Ishikawa (cell line): ENCODE data around the gene PLAAT2.
A peak's percentile ranks its signal among the peaks of the same experiment; 100 is the strongest.

Experiments
- CEBPB ChIP-seq: IDR thresholded peaks from 2 replicates; pipeline ENCODE4 v1.6.1; 2012
- CREB1 ChIP-seq: IDR thresholded peaks from 2 replicates; pipeline ENCODE4 v1.6.1; 2012; ENCODE audit warnings: low read depth
- EGR1 ChIP-seq: IDR thresholded peaks from 2 replicates; pipeline ENCODE4 v1.6.1; 2012
- EP300 ChIP-seq: IDR thresholded peaks from 2 replicates; pipeline ENCODE4 v1.6.1; 2012; ENCODE audit warnings: borderline replicate concordance
- FOXM1 ChIP-seq: IDR thresholded peaks from 2 replicates; pipeline ENCODE4 v1.6.1; 2012; ENCODE audit warnings: low read depth, borderline replicate concordance
- NFIC ChIP-seq: IDR thresholded peaks from 2 replicates; pipeline ENCODE4 v1.6.1; 2012
- RAD21 ChIP-seq: IDR thresholded peaks from 2 replicates; pipeline ENCODE4 v1.6.1; 2012; ENCODE audit warnings: low read depth
- TAF1 ChIP-seq: IDR thresholded peaks from 2 replicates; pipeline ENCODE4 v1.6.1; 2012; ENCODE audit warnings: low read depth, mild to moderate bottlenecking
- TCF12 ChIP-seq: IDR thresholded peaks from 2 replicates; pipeline ENCODE4 v1.6.1; 2012; ENCODE audit warnings: low read depth
- TEAD4 ChIP-seq: IDR thresholded peaks from 2 replicates; pipeline ENCODE4 v1.6.1; 2012
- YY1 ChIP-seq: IDR thresholded peaks from 2 replicates; pipeline ENCODE4 v1.6.1; 2012; ENCODE audit warnings: low read depth
- ZBTB7A ChIP-seq: IDR thresholded peaks from 2 replicates; pipeline ENCODE4 v1.6.1; 2012; ENCODE audit warnings: low read depth
- TF ChIP-seq, protein P1 (sequence below): IDR thresholded peaks from 2 replicates; pipeline ENCODE4 v1.6.1; 2012
- TF ChIP-seq, protein P2 (sequence below): IDR thresholded peaks from 2 replicates; pipeline ENCODE4 v1.6.1; 2012
- TF ChIP-seq, protein P3 (sequence below): IDR thresholded peaks from 2 replicates; pipeline ENCODE4 v1.6.1; 2012; ENCODE audit warnings: low read depth, mild to moderate bottlenecking

PLAAT2 gene

DNA sequence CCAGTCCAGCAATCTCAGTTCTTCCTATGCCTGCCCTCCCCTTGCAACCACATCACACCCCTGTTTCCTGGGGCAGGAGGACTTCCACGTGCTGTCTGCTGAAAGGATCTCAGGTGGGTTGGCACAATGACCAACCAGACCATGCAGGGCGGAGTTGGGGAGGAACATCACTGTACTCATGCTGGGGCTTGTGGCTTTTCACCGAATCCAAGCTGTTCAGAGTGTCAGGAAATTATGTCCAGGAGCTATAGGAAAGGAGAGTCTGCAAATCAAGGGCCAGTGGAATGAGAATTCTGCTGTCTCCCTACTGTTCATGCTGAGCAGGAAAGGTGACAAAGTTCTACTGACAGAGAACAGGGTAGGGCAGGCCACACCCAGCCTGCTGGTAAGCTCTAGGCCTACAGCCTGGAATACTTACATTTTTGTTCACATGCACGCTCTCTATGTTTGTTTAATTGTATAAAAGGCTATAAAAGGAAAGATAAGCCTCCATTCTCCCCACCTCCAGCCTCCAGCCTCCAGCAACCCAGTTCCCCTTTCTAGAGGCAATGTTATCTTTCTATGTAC is 1.7 kb upstream of the PLAAT2 start:
- TF ChIP-seq, protein P1, sequence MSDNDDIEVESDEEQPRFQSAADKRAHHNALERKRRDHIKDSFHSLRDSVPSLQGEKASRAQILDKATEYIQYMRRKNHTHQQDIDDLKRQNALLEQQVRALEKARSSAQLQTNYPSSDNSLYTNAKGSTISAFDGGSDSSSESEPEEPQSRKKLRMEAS, result peak; percentile 36; the same call in 1 of the 2 replicates
- TF ChIP-seq YY1, result no peak

DNA sequence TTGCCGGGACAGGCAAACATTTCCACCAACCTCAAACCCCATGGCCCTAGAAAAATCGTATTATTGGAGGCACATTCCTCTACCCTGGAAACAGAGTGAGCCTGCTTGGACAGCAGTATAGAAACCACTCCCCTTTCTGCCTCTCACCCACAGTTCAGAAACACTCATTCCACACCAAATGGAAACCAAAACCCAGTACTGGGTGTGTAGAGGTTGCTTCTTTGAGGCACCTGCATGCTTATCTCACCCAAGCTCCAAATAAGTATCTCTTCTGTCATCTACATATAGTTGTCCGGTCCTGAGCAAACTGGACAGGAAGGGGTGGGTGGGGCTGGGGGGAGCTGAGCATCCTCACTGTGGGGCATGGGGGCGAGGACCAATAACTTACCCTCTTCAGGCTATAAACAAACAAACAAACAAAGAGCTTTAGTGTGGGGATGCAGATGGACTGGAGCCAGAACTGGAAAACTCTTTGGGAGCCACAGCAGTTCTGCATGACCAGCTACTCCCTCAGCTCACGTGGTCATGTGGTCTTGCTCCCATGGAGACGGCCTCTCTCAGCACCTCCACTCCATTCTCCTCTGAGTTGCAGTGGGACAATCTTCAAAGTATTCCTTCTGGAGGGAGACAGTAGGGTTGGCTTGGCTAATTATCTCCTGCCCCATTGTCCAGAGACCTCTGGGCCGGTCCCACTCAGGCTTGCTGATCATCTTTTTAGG is 1.0 kb upstream of the PLAAT2 start:
- TF ChIP-seq, protein P2, sequence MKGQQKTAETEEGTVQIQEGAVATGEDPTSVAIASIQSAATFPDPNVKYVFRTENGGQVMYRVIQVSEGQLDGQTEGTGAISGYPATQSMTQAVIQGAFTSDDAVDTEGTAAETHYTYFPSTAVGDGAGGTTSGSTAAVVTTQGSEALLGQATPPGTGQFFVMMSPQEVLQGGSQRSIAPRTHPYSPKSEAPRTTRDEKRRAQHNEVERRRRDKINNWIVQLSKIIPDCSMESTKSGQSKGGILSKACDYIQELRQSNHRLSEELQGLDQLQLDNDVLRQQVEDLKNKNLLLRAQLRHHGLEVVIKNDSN, result peak; percentile 91
- TF ChIP-seq YY1 (no peak), ZBTB7A (no peak)
- TF ChIP-seq, protein P3, sequence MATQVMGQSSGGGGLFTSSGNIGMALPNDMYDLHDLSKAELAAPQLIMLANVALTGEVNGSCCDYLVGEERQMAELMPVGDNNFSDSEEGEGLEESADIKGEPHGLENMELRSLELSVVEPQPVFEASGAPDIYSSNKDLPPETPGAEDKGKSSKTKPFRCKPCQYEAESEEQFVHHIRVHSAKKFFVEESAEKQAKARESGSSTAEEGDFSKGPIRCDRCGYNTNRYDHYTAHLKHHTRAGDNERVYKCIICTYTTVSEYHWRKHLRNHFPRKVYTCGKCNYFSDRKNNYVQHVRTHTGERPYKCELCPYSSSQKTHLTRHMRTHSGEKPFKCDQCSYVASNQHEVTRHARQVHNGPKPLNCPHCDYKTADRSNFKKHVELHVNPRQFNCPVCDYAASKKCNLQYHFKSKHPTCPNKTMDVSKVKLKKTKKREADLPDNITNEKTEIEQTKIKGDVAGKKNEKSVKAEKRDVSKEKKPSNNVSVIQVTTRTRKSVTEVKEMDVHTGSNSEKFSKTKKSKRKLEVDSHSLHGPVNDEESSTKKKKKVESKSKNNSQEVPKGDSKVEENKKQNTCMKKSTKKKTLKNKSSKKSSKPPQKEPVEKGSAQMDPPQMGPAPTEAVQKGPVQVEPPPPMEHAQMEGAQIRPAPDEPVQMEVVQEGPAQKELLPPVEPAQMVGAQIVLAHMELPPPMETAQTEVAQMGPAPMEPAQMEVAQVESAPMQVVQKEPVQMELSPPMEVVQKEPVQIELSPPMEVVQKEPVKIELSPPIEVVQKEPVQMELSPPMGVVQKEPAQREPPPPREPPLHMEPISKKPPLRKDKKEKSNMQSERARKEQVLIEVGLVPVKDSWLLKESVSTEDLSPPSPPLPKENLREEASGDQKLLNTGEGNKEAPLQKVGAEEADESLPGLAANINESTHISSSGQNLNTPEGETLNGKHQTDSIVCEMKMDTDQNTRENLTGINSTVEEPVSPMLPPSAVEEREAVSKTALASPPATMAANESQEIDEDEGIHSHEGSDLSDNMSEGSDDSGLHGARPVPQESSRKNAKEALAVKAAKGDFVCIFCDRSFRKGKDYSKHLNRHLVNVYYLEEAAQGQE, result no peak

DNA sequence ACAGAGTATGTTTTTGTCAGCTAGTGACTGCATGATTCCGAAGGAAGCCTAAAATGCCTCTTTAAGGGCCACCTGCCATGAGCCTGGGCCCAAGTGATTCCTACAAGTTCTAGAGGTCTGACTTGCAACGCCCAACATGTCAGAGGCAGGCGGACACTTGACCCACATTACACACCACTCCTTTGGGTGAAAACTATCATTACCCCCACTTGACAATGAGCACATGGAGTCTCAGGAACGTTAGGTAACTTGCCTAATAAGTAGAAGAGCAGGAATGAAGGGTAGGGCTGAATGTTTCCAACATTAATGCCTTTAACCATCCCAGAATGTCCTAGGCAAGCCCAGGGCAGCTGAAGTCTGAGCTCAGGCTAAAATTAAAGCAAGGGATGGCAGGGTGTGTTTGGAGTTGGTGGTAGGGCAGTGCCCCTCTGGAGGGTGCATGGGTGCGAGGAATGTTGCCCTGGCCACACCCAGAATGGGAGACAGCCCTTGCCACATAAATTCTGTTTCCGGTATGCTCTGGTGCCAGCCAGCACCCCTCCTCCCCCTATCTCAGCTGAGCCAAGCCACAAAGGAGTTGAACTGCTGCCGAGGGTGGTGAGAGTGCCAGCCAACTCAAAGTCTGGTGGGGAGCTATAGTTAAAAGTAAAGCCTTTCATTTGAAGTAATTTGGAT is 2.5 kb downstream of the PLAAT2 start:
- no peak for TF ChIP-seq ZBTB7A
- TF ChIP-seq NFIC, result peak; percentile 45; the same call in 1 of the 2 replicates

DNA sequence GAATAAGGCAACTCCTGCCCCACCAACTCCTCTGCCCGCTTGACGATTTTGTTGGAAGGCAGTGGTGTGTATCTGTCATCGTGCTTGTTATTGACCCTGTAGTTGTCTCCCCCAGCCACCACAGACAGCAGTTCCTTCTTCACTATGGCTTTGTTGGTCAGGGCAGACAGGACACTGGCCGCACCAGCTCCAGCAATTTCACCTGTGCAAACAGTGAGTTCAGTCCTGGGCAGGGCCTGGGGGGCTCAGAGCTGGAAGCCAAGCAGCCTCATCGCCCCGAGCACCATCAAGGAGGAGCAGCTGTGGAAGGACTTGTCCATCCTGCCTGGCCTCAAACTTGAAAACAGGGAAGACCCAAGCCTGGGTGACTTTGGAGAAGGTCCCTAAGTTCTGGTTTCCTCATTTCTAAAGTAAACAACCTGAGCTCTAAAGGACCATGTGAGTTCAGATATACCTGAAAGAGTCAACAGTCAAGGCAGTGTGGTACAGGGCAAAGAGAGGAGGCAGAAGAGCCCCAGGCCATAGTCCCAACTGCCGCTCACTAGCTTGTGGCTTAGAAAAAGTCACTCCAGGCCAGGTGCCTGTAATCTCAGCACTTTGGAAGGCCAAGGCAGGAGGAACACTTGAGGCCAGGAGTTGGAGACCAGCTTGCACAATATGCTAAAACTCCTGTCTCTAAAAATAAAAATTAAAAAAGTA is 4.6 kb downstream of the PLAAT2 start:
- no peak for TF ChIP-seq YY1
- no peak for TF ChIP-seq FOXM1
- TF ChIP-seq, protein P1, result no peak
- TF ChIP-seq ZBTB7A, result no peak
- TF ChIP-seq TAF1, result no peak
- no peak for TF ChIP-seq RAD21
- no peak for TF ChIP-seq EGR1

DNA sequence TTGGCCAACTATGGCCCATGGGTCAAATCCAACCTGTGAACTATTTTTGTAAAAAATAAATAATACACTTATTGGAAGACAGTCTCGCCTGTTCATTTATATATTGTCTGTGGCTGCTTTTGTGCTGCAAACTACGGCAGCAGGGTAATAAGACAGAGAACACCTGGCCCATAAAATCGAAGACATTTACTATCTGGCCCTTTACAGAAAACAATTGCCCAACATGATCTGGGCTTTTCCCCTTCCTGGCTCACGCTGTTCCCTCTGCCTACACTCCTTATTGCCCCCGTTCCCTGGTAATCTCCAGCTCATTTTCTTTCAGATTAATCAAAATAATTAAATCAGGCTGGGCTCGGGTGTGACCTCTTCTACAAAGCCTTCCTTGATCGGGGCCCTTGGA is 5.6 kb downstream of the PLAAT2 start:
- TF ChIP-seq, protein P1, result no peak
- no peak for TF ChIP-seq ZBTB7A
- TF ChIP-seq, protein P3, result no peak

DNA sequence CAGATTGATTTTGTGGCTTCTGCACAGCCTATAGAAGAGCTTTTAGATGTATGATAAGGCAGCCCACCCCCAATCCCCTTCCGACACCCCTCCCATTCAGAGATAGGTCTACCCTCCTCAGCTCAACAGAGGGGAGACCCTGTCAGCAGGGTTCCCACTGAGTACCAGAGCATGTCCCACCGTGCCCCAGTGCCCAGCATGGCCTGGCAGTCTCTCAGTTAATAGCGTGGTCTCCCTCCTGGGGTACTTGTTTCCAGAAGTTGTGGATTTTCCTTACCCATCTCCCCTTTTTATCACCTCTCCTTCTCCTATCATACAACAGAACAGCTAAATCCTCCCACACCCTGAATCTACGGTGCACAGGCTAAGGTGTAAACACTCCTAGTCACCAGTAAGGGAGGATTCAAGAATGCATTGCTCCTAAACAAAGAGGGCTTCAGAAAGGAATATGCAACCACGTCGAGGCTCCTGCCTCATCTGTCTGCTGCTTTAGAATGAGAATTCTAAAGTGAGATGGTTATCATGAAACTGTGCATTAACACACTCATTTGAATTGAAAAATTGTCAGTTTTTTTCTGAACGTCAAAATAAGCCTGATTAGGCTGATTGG is 6.7 kb downstream of the PLAAT2 start:
- TF ChIP-seq RAD21, result no peak
- TF ChIP-seq CREB1, result no peak
- TF ChIP-seq CEBPB, result no peak
- no peak for TF ChIP-seq FOXM1
- TF ChIP-seq, protein P3, result no peak
- no peak for TF ChIP-seq EP300
- TF ChIP-seq TCF12, result no peak
- TF ChIP-seq TAF1, result no peak
- no peak for TF ChIP-seq YY1
- TF ChIP-seq, protein P2, result no peak
- TF ChIP-seq EGR1, result no peak
- TF ChIP-seq TEAD4, result no peak
- TF ChIP-seq NFIC, result no peak
- TF ChIP-seq ZBTB7A, result no peak
- TF ChIP-seq, protein P1, result no peak
